H9 (cell line): ENCODE measurements around the gene GGA2. TPM values are rescaled to one million over a fixed set of nuclear protein-coding genes. Genes with fewer than 3 reads are reported as not detected.

Source experiments
- DNase-seq: peaks from one replicate; pipeline ENCODE4 v3.0.0-alpha.2; 2017
- H2AFZ ChIP-seq: one replicate; pipeline ENCODE4 v1.6.1; 2013; ENCODE audit warnings: mild to moderate bottlenecking, low read length, control low read depth, moderate library complexity
- H2AK5ac ChIP-seq: 2 replicates; pipeline ENCODE4 v1.6.1; 2013; ENCODE audit warnings: low read length, control low read depth, mixed read lengths; ENCODE audit not compliant: insufficient read length
- H2BK120ac ChIP-seq: one replicate; pipeline ENCODE4 v1.6.1; 2013; ENCODE audit warnings: low read depth, mild to moderate bottlenecking, low read length, control low read depth, inconsistent platforms; ENCODE audit not compliant: poor library complexity, severe bottlenecking
- H2BK12ac ChIP-seq: 2 replicates; pipeline ENCODE4 v1.6.1; 2013; ENCODE audit warnings: low read length, control low read depth, mixed read lengths, low read depth; ENCODE audit not compliant: insufficient read length
- H2BK15ac ChIP-seq: 2 replicates; pipeline ENCODE4 v1.6.1; 2013; ENCODE audit warnings: low read depth, low read length, control low read depth
- H2BK20ac ChIP-seq: one replicate; pipeline ENCODE4 v1.6.1; 2013; ENCODE audit warnings: low read depth, mild to moderate bottlenecking, low read length, control low read depth, inconsistent platforms; ENCODE audit not compliant: poor library complexity, severe bottlenecking
- H2BK5ac ChIP-seq: 2 replicates; pipeline ENCODE4 v1.6.1; 2013; ENCODE audit warnings: low read length, control low read depth, mixed read lengths; ENCODE audit not compliant: insufficient read length
- H3K14ac ChIP-seq: 2 replicates; pipeline ENCODE4 v1.6.1; 2013; ENCODE audit warnings: low read length, control low read depth; ENCODE audit not compliant: insufficient read depth
- H3K18ac ChIP-seq: 2 replicates; pipeline ENCODE4 v1.6.1; 2013; ENCODE audit warnings: low read depth, mild to moderate bottlenecking, mixed read lengths, low read length, control low read depth; ENCODE audit not compliant: insufficient read length
- H3K23ac ChIP-seq: 2 replicates; pipeline ENCODE4 v1.6.1; 2013; ENCODE audit warnings: low read length, control low read depth, mixed read lengths, low read depth; ENCODE audit not compliant: insufficient read length
- H3K23me2 ChIP-seq: 2 replicates; pipeline ENCODE4 v1.6.1; 2013; ENCODE audit warnings: low read depth, mild to moderate bottlenecking, mixed read lengths, low read length, control low read depth; ENCODE audit not compliant: insufficient read length, poor library complexity, severe bottlenecking
- H3K27ac ChIP-seq: 2 replicates; pipeline ENCODE4 v1.5.1; 2013; ENCODE audit warnings: low read length, control low read depth, mixed read lengths, low read depth; ENCODE audit not compliant: insufficient read length
- H3K27me3 ChIP-seq: 2 replicates; pipeline ENCODE4 v1.6.1; 2013; ENCODE audit warnings: low read length, control low read depth, inconsistent platforms; ENCODE audit not compliant: insufficient read depth
- H3K4ac ChIP-seq: 2 replicates; pipeline ENCODE4 v1.6.1; 2013; ENCODE audit warnings: low read depth, mild to moderate bottlenecking, control low read depth, inconsistent platforms, low read length, moderate library complexity
- H3K4me1 ChIP-seq: 2 replicates; pipeline ENCODE4 v1.6.1; 2013; ENCODE audit warnings: low read length, control low read depth, inconsistent platforms; ENCODE audit not compliant: insufficient read depth
- H3K4me2 ChIP-seq: 2 replicates; pipeline ENCODE4 v1.6.1; 2013; ENCODE audit warnings: low read length, control low read depth, mixed read lengths; ENCODE audit not compliant: insufficient read length, insufficient read depth
- H3K56ac ChIP-seq: 2 replicates; pipeline ENCODE4 v1.6.1; 2013; ENCODE audit warnings: low read depth, mild to moderate bottlenecking, mixed read lengths, low read length, control low read depth; ENCODE audit not compliant: insufficient read length
- H3K79me1 ChIP-seq: 2 replicates; pipeline ENCODE4 v1.6.1; 2013; ENCODE audit warnings: low read depth, mild to moderate bottlenecking, moderate library complexity, low read length, control low read depth, inconsistent platforms; ENCODE audit not compliant: insufficient read depth, poor library complexity, severe bottlenecking
- H3K79me2 ChIP-seq: 2 replicates; pipeline ENCODE4 v1.6.1; 2013; ENCODE audit warnings: low read length, control low read depth, inconsistent platforms; ENCODE audit not compliant: insufficient read depth
- H3K9ac ChIP-seq: 2 replicates; pipeline ENCODE4 v1.6.1; 2013; ENCODE audit warnings: low read length, control low read depth, mixed read lengths; ENCODE audit not compliant: insufficient read length; ENCODE audit errors: extremely low read depth
- H3K9me3 ChIP-seq: one replicate; pipeline ENCODE4 v1.6.1; 2013; ENCODE audit warnings: low read depth, low read length, inconsistent platforms; ENCODE audit not compliant: control insufficient read depth
- H3T11ph ChIP-seq: one replicate; pipeline ENCODE4 v1.6.1; 2013; ENCODE audit warnings: mild to moderate bottlenecking, low read length, control low read depth, inconsistent platforms
- H4K20me1 ChIP-seq: one replicate; pipeline ENCODE4 v1.6.1; 2013; ENCODE audit not compliant: control insufficient read depth, insufficient read length, insufficient read depth
- H4K5ac ChIP-seq: 2 replicates; pipeline ENCODE4 v1.6.1; 2013; ENCODE audit warnings: low read depth, mild to moderate bottlenecking, mixed read lengths, low read length, control low read depth; ENCODE audit not compliant: insufficient read length
- H4K8ac ChIP-seq: replicated peaks from 2 replicates; pipeline ENCODE4 v1.6.1; 2013; ENCODE audit warnings: low read length, control low read depth, mixed read lengths, low read depth; ENCODE audit not compliant: insufficient read length
- H4K91ac ChIP-seq: 2 replicates; pipeline ENCODE4 v1.6.1; 2013; ENCODE audit warnings: low read depth, mild to moderate bottlenecking, moderate library complexity, mixed read lengths, low read length, control low read depth; ENCODE audit not compliant: insufficient read length
- H3K27ac Mint-ChIP-seq, 3 experiments: 2 replicates in 2 of 3; 3 replicates in 1 of 3; pipeline ENCODE4 v1.8.0; 2020 to 2021; ENCODE audit warnings: mixed read lengths in 3 of 3, mild to moderate bottlenecking in 1 of 3, moderate library complexity in 1 of 3
- H3K27me3 Mint-ChIP-seq: 2 replicates; pipeline ENCODE4 v1.8.0; 2021; ENCODE audit warnings: low read depth, mild to moderate bottlenecking, moderate library complexity, mixed read lengths
- H3K36me3 Mint-ChIP-seq, 3 experiments: 2 replicates in 2 of 3; 3 replicates in 1 of 3; pipeline ENCODE4 v1.8.0; 2020 to 2021; ENCODE audit warnings: low read depth in 3 of 3, mixed read lengths in 3 of 3; ENCODE audit not compliant: insufficient read depth in 1 of 3
- H3K4me1 Mint-ChIP-seq, 2 experiments: 2 replicates each; pipeline ENCODE4 v1.8.0; 2020; ENCODE audit warnings: mixed read lengths in 2 of 2
- H3K4me3 Mint-ChIP-seq, 2 experiments: 2 replicates in 1 of 2; 3 replicates in 1 of 2; pipeline ENCODE4 v1.8.0; 2020 to 2021; ENCODE audit warnings: mild to moderate bottlenecking in 2 of 2, mixed read lengths in 2 of 2, moderate library complexity in 1 of 2
- H3K9me3 Mint-ChIP-seq, 2 experiments: 2 replicates in 1 of 2; 3 replicates in 1 of 2; pipeline ENCODE4 v1.8.0; 2020; ENCODE audit warnings: mild to moderate bottlenecking in 2 of 2, mixed read lengths in 2 of 2, moderate library complexity in 1 of 2
- CTCF ChIP-seq: fragments of 200-600 bp; sonication (generic); conservative IDR thresholded peaks from 3 replicates; pipeline ENCODE4 v1.8.0; 2021; ENCODE audit warnings: antibody characterized with exemption, mild to moderate bottlenecking
- WGBS: extraction: QIAGEN DNeasy Blood & Tissue Kit; methylation state at CpG from one replicate; pipeline ENCODE4 v1.1.7; 2013; ENCODE audit warnings: missing lambda C conversion rate, low lambda C conversion rate, mixed read lengths; ENCODE audit not compliant: insufficient read length; ENCODE audit errors: extremely low coverage; 5-methylcytosine and 5-hydroxymethylcytosine counted together
- total RNA-seq: library from RNA; stranded (reverse); gene quantifications from 2 replicates; pipeline ENCODE4 v1.2.1, GENCODE V29; 2021

Gene GGA2
- total RNA-seq, 1 experiment from 2014 or later: 143 TPM

GRCh38 chr16:23509441-23509754 is 896 bp downstream of the GGA2 start:
- DNase-seq: no peak
- TF ChIP-seq CTCF: no peak
- H3K4ac ChIP-seq: no peak overlapping the region
- Mint-ChIP-seq H3K27ac (peak overlapping the region in 2 of 3 experiments; percentile 29 to 63; a peak in 4 of 7 replicates), H3K27me3 (no peaks in the 10 kb centered on the region), H3K36me3 (peaks cover 11 to 27% (median 24%) of the 10 kb centered on the region in 3 experiments; a peak in 6 of 7 replicates), H3K9me3 (peaks cover 0 to 7% of the 10 kb centered on the region in 2 experiments; a peak in 1 of 5 replicates), H3K4me1 (peaks cover 35% of the 10 kb centered on the region in 2 experiments), H3K4me3 (peak overlapping the region; percentile 86 to 88)
- no peak overlapping the region for H3K27ac ChIP-seq
- WGBS: no CpG with 5 or more reads among the region's 5 CpGs
- peaks cover 37% of the 10 kb centered on the region; the same call in 1 of the 2 replicates for H3K79me2 ChIP-seq
- H3K9ac ChIP-seq: peak overlapping the region; percentile 65
- H3K18ac ChIP-seq: no peak overlapping the region
- H3T11ph ChIP-seq: no peak overlapping the region
- H4K91ac ChIP-seq: no peak overlapping the region
- H3K27me3 ChIP-seq: no peaks in the 10 kb centered on the region
- H3K56ac ChIP-seq: no peak overlapping the region
- no peaks in the 10 kb centered on the region for H3K9me3 ChIP-seq
- no peak overlapping the region for H4K8ac ChIP-seq
- H4K20me1 ChIP-seq: no peaks in the 10 kb centered on the region
- no peak overlapping the region for H2BK120ac ChIP-seq
- H3K23ac ChIP-seq: no peak overlapping the region
- H2AFZ ChIP-seq: no peak overlapping the region
- H2BK15ac ChIP-seq: no peak overlapping the region
- no peak overlapping the region for H4K5ac ChIP-seq
- H3K79me1 ChIP-seq: peaks cover 11% of the 10 kb centered on the region
- peaks cover 14% of the 10 kb centered on the region for H3K23me2 ChIP-seq
- peaks cover 2% of the 10 kb centered on the region; the same call in 1 of the 2 replicates for H3K4me1 ChIP-seq
- H2BK12ac ChIP-seq: no peak overlapping the region
- H2BK5ac ChIP-seq: no peak overlapping the region
- no peak overlapping the region for H2BK20ac ChIP-seq
- H3K4me2 ChIP-seq: peak overlapping the region; percentile 98
- H3K14ac ChIP-seq: no peak overlapping the region; the same call in 1 of the 2 replicates
- H2AK5ac ChIP-seq: no peak overlapping the region
